ENCODE results near the gene DHRS3.
A peak's percentile ranks its signal among the peaks of the same experiment; 100 is the strongest.

The DHRS3 gene

GRCh38 chr1:12615865-12616708 lies 1.9 kb downstream of the DHRS3 start:
- DNase-seq, result peak; percentile 34

- DNase-seq, result no peak
Observed at GRCh38 chr1:12615159-12615864, 2.7 kb downstream of the DHRS3 start.

- DNase-seq, result no peak
Observed at GRCh38 chr1:12614402-12615158, 3.4 kb downstream of the DHRS3 start.

- no peak for DNase-seq
Observed at GRCh38 chr1:12613180-12613579, 4.8 kb downstream of the DHRS3 start.

GRCh38 chr1:12610941-12611340 lies 7.1 kb downstream of the DHRS3 start:
- DNase-seq, result no peak

GRCh38 chr1:12610305-12610935 lies 7.6 kb downstream of the DHRS3 start:
- no peak for DNase-seq

GRCh38 chr1:12609469-12610003 lies 8.5 kb downstream of the DHRS3 start:
- DNase-seq, result no peak

GRCh38 chr1:12608311-12608957 lies 9.6 kb downstream of the DHRS3 start:
- DNase-seq, result no peak

- DNase-seq, result peak; percentile 95
Observed at GRCh38 chr1:12607263-12607662, 10.7 kb downstream of the DHRS3 start.

GRCh38 chr1:12604986-12605385 lies 13.0 kb downstream of the DHRS3 start:
- DNase-seq, result no peak

- DNase-seq, result peak; percentile 95
Observed at GRCh38 chr1:12604114-12604874, 13.7 kb downstream of the DHRS3 start.

GRCh38 chr1:12603224-12603623 lies 14.8 kb downstream of the DHRS3 start:
- DNase-seq, result no peak

- no peak for DNase-seq
Observed at GRCh38 chr1:12602659-12603024, 15.4 kb downstream of the DHRS3 start.

GRCh38 chr1:12601700-12602658 lies 16.0 kb downstream of the DHRS3 start:
- no peak for DNase-seq

- peak; percentile 64 for DNase-seq
Observed at GRCh38 chr1:12600880-12601633, 17.0 kb downstream of the DHRS3 start.

- no peak for DNase-seq
Observed at GRCh38 chr1:12600335-12600734, 17.7 kb downstream of the DHRS3 start.

GRCh38 chr1:12599657-12600056 lies 18.4 kb downstream of the DHRS3 start:
- no peak for DNase-seq

- peak; percentile 90 for DNase-seq
Observed at GRCh38 chr1:12598974-12599373, 19.0 kb downstream of the DHRS3 start.

- DNase-seq, result no peak
Observed at GRCh38 chr1:12597792-12598191, 20.2 kb downstream of the DHRS3 start.

Measured in NCI-H82 (cell line).